Ishikawa (cell line): ENCODE data around the gene FIP1L1.

Source experiments
- CEBPB ChIP-seq: IDR thresholded peaks from 2 replicates; pipeline ENCODE4 v1.6.1; 2012
- CREB1 ChIP-seq: IDR thresholded peaks from 2 replicates; pipeline ENCODE4 v1.6.1; 2012; ENCODE audit warnings: low read depth
- EGR1 ChIP-seq: IDR thresholded peaks from 2 replicates; pipeline ENCODE4 v1.6.1; 2012
- EP300 ChIP-seq: IDR thresholded peaks from 2 replicates; pipeline ENCODE4 v1.6.1; 2012; ENCODE audit warnings: borderline replicate concordance
- FOXM1 ChIP-seq: IDR thresholded peaks from 2 replicates; pipeline ENCODE4 v1.6.1; 2012; ENCODE audit warnings: low read depth, borderline replicate concordance
- NFIC ChIP-seq: IDR thresholded peaks from 2 replicates; pipeline ENCODE4 v1.6.1; 2012
- RAD21 ChIP-seq: IDR thresholded peaks from 2 replicates; pipeline ENCODE4 v1.6.1; 2012; ENCODE audit warnings: low read depth
- TAF1 ChIP-seq: IDR thresholded peaks from 2 replicates; pipeline ENCODE4 v1.6.1; 2012; ENCODE audit warnings: low read depth, mild to moderate bottlenecking
- TCF12 ChIP-seq: IDR thresholded peaks from 2 replicates; pipeline ENCODE4 v1.6.1; 2012; ENCODE audit warnings: low read depth
- TEAD4 ChIP-seq: IDR thresholded peaks from 2 replicates; pipeline ENCODE4 v1.6.1; 2012
- YY1 ChIP-seq: IDR thresholded peaks from 2 replicates; pipeline ENCODE4 v1.6.1; 2012; ENCODE audit warnings: low read depth
- ZBTB7A ChIP-seq: IDR thresholded peaks from 2 replicates; pipeline ENCODE4 v1.6.1; 2012; ENCODE audit warnings: low read depth
- TF ChIP-seq, protein P1 (sequence below): IDR thresholded peaks from 2 replicates; pipeline ENCODE4 v1.6.1; 2012; ENCODE audit warnings: low read depth, mild to moderate bottlenecking
- TF ChIP-seq, protein P2 (sequence below): IDR thresholded peaks from 2 replicates; pipeline ENCODE4 v1.6.1; 2012
- TF ChIP-seq, protein P3 (sequence below): IDR thresholded peaks from 2 replicates; pipeline ENCODE4 v1.6.1; 2012

Gene FIP1L1

DNA sequence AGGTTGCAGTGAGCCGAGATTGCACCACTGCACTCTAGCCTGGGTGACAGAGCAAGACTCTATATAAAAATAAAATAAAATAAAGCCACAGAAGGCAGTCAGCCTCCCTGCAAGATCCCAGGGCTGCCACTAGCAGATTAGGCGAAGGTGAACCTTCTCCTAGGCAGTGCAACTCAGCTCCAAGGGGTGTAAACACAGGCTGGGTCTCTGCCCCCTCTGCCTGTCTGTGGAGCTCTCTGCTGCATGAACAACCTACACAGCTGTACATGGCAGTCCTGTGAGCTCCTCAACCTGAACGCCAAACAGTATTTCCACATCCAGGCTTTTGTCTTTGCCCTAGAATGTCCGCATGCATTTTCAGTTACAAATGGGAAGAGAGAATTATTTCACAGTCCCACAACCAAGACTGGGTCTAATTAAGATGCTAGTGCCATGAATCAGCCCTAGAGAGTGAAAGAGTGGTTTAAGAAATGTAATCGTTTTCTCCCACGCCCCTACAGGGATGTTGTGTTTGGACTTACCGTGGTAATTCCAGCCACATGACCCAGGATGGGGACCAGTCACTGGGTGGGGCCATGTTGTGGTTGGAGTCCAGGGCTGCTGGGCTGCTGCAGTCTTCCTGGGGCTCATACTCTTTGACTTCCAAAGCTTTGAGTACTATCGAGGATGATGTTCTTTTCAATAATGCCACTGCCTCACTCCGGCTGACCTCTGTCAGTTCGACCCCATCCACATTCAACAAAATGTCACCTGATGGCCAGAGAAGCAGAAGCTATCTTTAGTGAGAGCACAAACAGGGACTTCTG is 99.0 kb downstream of the FIP1L1 start:
- TF ChIP-seq ZBTB7A (no peak), EGR1 (no peak), FOXM1 (no peak), CEBPB (no peak), TAF1 (no peak), TCF12 (no peak), EP300 (no peak), CREB1 (no peak), RAD21 (no peak), TEAD4 (no peak), YY1 (no peak), NFIC (no peak)
- TF ChIP-seq, protein P1, sequence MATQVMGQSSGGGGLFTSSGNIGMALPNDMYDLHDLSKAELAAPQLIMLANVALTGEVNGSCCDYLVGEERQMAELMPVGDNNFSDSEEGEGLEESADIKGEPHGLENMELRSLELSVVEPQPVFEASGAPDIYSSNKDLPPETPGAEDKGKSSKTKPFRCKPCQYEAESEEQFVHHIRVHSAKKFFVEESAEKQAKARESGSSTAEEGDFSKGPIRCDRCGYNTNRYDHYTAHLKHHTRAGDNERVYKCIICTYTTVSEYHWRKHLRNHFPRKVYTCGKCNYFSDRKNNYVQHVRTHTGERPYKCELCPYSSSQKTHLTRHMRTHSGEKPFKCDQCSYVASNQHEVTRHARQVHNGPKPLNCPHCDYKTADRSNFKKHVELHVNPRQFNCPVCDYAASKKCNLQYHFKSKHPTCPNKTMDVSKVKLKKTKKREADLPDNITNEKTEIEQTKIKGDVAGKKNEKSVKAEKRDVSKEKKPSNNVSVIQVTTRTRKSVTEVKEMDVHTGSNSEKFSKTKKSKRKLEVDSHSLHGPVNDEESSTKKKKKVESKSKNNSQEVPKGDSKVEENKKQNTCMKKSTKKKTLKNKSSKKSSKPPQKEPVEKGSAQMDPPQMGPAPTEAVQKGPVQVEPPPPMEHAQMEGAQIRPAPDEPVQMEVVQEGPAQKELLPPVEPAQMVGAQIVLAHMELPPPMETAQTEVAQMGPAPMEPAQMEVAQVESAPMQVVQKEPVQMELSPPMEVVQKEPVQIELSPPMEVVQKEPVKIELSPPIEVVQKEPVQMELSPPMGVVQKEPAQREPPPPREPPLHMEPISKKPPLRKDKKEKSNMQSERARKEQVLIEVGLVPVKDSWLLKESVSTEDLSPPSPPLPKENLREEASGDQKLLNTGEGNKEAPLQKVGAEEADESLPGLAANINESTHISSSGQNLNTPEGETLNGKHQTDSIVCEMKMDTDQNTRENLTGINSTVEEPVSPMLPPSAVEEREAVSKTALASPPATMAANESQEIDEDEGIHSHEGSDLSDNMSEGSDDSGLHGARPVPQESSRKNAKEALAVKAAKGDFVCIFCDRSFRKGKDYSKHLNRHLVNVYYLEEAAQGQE, result no peak
- TF ChIP-seq, protein P2, sequence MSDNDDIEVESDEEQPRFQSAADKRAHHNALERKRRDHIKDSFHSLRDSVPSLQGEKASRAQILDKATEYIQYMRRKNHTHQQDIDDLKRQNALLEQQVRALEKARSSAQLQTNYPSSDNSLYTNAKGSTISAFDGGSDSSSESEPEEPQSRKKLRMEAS, result no peak
- TF ChIP-seq, protein P3, sequence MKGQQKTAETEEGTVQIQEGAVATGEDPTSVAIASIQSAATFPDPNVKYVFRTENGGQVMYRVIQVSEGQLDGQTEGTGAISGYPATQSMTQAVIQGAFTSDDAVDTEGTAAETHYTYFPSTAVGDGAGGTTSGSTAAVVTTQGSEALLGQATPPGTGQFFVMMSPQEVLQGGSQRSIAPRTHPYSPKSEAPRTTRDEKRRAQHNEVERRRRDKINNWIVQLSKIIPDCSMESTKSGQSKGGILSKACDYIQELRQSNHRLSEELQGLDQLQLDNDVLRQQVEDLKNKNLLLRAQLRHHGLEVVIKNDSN, result no peak

DNA sequence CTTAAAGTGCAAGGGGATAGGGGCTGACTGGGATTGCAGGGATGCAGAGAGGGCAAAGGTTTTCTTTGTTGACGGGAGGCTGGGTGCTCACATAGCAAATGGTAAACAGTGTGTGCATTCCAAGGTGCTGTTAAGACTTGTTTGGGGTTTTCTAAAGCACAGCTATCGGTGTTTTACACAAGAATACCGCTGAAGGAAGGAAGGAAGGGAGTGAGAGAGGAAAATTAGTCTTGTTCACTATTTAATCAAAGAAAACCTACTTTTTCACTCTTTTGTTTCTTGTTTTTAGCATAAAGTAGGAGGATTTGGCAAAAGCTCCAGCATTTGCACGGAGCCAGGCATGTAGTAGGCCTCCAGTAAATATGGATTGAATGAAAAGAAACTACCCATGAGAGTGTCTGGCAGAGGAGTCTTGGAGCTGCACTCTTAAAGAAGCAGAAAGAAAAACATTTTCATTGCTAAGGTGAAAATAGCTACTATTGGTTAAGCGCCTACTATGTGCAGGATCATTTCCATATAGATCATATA is 99.7 kb downstream of the FIP1L1 start:
- TF ChIP-seq CEBPB (no peak), CREB1 (no peak), TEAD4 (no peak), RAD21 (no peak), NFIC (no peak), TAF1 (no peak), FOXM1 (no peak), EP300 (no peak), EGR1 (no peak), YY1 (no peak)
- TF ChIP-seq, protein P1, result no peak
- TF ChIP-seq, protein P2, result no peak
- TF ChIP-seq, protein P3, result no peak

DNA sequence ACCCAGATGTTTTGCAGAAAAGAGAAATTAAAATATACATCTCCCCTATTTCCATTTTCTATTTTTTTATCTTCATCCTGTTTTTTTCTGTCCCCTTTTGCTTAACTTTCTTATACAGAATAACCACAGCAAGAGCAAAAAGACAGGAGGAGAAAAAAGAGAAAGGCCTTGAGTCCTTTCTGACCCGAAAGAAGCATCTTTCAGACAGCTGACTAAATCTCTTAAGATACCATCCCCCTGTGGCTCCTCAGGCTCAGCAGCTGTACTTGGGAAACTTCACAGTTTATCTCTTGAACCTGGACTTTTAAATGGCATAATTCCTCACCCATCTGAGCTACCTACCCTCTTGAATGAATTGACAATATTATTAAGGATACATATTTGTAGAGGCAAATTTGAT is 100.2 kb downstream of the FIP1L1 start:
- TF ChIP-seq TEAD4, result no peak
- no peak for TF ChIP-seq CEBPB
- TF ChIP-seq, protein P3, result no peak

DNA sequence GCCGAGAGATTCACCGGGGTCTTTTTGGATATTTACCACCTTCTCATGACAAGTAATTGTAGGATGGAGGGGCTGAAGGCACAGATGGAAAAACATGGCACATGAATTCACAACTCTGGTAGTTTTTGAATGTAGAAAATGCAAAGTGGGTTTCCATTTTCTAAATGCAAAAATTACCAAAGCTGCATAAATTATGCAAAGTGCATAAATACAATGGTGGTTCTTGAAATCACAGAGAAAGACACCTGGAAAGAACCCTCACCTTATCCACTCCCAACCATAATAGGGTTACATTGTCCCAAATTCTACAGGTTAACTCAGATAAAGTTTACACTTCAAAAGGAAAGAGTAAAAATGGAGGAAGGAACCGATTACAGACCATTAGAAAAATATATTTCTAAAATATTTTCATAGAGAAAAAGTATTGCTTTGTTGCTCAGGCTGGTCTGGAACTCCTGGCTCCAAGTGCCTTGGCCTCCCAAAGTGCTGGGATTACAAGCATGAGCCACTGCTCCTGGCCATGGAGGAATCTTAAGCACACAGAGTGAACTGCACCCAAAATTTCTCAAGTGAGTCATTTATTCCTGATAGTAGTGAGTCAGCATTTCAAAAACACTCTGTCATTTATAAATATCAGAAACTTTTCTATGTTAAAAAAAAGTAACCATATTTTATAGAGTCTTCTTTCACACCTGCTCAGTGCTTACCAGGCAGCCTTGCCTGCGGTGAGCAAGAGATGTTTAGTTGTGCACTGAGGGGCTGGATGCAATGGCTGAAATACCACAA is 101.4 kb downstream of the FIP1L1 start:
- TF ChIP-seq, protein P1, result no peak
- TF ChIP-seq RAD21, result no peak
- TF ChIP-seq, protein P3, result no peak
- TF ChIP-seq YY1, result no peak
- TF ChIP-seq ZBTB7A, result no peak
- no peak for TF ChIP-seq FOXM1
- no peak for TF ChIP-seq EP300
- TF ChIP-seq EGR1, result no peak
- no peak for TF ChIP-seq TCF12
- no peak for TF ChIP-seq TEAD4
- TF ChIP-seq, protein P2, result no peak
- TF ChIP-seq TAF1, result no peak
